ENCODE results near the gene TIMP2.

GRCh38 chr17:78910497-78911284 lies 14.5 kb downstream of the TIMP2 start:
- TF ChIP-seq POLR2A (IDR thresholded peaks at IDR 0.05) (no peak), POLR2AphosphoS5 (IDR thresholded peaks at IDR 0.05) (no peak), CTCF (IDR thresholded peaks at IDR 0.05) (no peak)

Measured in breast epithelium (tissue), 3 donors.